PFSK-1 (cell line): ENCODE results near the gene CLEC16A.

Source experiments
- POLR2AphosphoS5 ChIP-seq: IDR thresholded peaks from 2 replicates; pipeline ENCODE4 v1.6.1; 2012; ENCODE audit warnings: low read depth, mild to moderate bottlenecking, control low read depth, low read length, moderate library complexity
- SIN3A ChIP-seq: IDR thresholded peaks from 2 replicates; pipeline ENCODE4 v1.6.1; 2012; ENCODE audit warnings: mild to moderate bottlenecking, low read length, moderate library complexity, borderline replicate concordance; ENCODE audit not compliant: insufficient read depth
- TAF1 ChIP-seq: IDR thresholded peaks from 2 replicates; pipeline ENCODE4 v1.6.1; 2012; ENCODE audit warnings: low read length, control low read depth, borderline replicate concordance; ENCODE audit not compliant: insufficient read depth
- TF ChIP-seq, protein P1 (sequence below), 2 experiments: IDR thresholded peaks; 2 replicates each; pipeline versions ENCODE4 v1.6.1 to v1.8.0; 2011 to 2012; ENCODE audit warnings: low read depth in 2 of 2, low read length in 2 of 2, control low read depth in 1 of 2, inconsistent platforms in 1 of 2, mild to moderate bottlenecking in 1 of 2, moderate library complexity in 1 of 2; ENCODE audit not compliant: insufficient read depth in 1 of 2

DNA sequence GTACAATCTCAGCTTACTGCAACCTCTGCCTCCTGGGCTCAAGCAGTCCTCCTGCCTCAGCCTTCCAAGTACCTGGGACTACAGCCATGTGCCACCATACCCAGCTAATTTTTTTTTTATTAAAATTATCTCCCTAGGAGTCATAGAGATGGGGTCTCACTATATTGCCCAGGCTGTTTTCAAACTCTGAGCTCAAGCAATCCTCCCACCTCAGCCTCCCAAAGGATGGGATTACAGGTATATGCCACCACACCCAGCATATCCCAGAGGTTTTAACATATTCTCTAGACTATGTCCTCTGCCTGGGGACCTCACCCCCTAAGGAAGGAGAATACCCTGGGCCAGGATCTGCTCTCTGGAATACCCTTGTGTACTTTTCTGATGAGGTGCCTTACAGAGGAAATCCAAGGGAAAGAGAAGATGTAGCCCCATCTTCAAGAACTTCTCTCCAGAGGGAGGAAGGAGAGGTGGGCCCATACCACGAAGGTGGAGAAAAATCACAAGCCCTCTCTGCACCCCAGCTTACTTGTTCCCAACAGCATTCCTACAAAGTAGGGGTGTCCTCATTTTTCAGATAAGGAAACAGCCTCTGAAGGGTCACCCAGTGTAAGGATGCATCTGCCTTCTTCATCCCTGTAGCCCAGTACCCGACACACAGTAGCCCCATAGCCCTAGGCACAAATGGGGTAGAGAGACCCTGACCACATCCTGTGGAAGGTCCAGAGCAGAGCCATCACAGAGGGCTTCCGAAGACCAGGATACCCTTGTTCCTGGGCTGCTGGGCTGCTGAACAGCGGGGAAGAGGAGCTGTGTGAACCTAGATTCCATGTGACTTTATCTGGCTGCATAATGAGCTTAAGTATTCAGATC, 160.0 kb downstream of the CLEC16A start:
- TF ChIP-seq, protein P1, sequence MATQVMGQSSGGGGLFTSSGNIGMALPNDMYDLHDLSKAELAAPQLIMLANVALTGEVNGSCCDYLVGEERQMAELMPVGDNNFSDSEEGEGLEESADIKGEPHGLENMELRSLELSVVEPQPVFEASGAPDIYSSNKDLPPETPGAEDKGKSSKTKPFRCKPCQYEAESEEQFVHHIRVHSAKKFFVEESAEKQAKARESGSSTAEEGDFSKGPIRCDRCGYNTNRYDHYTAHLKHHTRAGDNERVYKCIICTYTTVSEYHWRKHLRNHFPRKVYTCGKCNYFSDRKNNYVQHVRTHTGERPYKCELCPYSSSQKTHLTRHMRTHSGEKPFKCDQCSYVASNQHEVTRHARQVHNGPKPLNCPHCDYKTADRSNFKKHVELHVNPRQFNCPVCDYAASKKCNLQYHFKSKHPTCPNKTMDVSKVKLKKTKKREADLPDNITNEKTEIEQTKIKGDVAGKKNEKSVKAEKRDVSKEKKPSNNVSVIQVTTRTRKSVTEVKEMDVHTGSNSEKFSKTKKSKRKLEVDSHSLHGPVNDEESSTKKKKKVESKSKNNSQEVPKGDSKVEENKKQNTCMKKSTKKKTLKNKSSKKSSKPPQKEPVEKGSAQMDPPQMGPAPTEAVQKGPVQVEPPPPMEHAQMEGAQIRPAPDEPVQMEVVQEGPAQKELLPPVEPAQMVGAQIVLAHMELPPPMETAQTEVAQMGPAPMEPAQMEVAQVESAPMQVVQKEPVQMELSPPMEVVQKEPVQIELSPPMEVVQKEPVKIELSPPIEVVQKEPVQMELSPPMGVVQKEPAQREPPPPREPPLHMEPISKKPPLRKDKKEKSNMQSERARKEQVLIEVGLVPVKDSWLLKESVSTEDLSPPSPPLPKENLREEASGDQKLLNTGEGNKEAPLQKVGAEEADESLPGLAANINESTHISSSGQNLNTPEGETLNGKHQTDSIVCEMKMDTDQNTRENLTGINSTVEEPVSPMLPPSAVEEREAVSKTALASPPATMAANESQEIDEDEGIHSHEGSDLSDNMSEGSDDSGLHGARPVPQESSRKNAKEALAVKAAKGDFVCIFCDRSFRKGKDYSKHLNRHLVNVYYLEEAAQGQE (IDR thresholded peaks at IDR 0.05; ENCODE audit: insufficient read depth in 1 of 2, low read depth in 2 of 2, low read length in 2 of 2) = no peak
- no peak for TF ChIP-seq POLR2AphosphoS5
- no peak for TF ChIP-seq SIN3A
- no peak for TF ChIP-seq TAF1
